HG02623 (cell line): Measurements from ENCODE around the gene CTIF.
"Not testable (repeated sequence)": the region's sequence is repeated elsewhere in the genome, so short reads cannot be mapped to it uniquely, and the experiment has no call there.

Experiments used
- ATAC-seq: cut with Tn5 transposase; IDR thresholded peaks from one replicate; pipeline ENCODE4 v1.9.1; 2021; ENCODE audit warnings: moderate library complexity; ENCODE audit not compliant: unreplicated experiment

The CTIF gene

DNA sequence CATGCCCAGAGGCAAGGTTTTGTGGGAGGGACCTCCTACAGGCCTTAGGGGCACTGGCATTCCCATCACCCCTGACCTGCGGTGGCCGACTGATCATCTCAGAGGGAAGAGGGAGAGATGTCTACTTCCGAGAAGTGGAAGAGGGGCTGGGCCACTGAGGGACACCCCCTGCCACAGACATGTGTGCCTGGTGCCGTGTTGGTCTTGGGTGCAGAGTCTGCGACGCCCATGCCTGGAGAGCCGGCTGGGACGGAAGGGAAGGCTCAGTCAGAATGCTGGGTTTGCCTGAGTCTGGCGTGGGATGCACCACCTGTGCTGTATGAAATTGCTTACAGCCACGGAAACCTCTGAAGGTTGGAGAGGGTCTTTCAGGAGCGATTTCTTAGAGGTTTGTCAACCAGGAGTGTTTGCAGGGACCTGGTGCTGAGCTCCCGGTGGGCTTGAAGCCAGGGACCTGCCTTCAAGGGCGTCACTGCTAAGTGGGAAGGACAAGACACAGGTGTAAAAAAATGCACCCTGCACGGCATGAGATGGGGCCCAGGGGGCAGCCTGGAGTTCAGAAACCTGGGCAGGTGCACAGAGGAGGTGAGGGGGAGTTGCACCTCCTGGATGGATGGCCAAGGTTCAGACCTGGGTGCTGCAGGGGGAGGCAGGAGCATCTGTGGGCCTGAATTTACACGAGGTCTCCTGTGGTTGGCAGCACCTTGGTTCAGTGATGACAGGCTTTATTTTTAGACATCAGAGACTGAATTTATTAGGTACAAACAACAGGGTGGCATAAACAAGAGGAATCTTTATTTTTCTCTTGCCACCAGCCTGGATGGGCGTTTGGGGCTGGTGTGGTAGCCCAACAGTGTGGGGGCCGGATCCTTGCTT lies 100.3 kb downstream of the CTIF start:
- ATAC-seq, result no peak

DNA sequence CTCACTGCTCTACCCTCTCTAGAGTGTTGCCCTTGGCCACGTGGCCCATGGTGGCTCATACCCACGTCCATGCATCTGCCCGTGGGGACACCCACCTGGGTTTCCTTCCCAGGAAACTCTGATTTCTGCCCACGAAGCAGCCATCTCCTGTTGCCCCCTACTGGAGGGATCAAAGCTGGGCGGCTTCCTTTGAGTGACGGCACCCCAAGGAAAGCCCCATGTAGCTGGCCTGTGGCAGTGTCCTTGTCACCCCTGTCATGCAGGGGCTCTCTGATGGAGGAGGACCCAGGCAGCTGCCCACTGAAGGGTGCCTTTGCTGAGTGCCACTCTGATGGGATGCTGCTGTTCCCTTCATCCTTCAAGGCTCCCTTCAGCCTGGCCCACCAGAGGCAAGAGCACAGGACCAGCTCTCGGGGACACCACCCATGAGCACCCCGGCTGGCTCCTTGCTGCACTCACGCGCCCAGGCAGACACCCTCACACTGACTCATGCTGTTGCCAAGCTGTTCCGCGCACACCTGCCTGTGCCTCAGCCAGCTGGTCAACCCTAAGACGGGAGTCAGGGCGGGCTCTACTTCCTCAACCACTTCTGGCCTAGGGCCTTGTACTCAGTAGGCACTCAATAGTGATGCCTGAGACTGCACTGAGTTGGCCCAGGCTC lies 101.1 kb downstream of the CTIF start:
- no peak for ATAC-seq

DNA sequence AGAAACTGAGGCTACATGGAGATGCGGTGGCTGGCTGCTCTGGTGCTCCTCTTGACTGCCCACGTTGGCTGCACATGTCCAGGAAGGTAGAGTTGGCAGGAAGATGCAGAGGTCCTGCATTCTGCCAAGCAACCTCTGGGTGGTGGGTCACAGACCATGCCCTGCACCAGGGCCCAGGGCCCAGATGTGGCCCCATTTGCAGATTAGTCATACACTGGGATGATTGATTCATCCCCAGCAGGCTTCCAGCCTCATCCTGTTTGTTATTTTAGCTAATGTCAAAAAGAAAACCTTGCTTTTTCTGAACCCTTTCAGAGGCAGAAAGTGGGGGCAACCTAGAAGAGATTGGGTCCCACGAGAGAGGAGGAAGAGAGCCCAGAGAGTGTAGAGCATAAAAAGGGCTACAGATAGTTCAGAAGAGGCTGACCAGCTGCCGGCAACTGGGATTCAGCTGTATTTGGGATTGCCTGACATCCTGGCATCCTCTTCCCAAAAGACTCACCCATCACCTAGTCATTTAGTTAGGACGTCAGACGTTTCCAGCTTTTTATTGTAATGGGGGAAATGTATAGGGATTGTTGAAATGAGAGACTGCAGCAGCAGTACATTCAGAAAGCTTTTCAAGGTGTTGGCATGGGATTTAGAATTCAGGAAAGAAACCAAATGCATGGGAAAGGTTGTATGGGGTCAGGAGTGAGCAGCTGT lies 101.9 kb downstream of the CTIF start:
- no peak for ATAC-seq

GRCh38 chr18:48641981-48642380 lies 103.2 kb downstream of the CTIF start:
- ATAC-seq, result no peak

- ATAC-seq, result no peak
These were observed 103.7 kb downstream of the CTIF start for GRCh38 chr18:48642503-48642902.

DNA sequence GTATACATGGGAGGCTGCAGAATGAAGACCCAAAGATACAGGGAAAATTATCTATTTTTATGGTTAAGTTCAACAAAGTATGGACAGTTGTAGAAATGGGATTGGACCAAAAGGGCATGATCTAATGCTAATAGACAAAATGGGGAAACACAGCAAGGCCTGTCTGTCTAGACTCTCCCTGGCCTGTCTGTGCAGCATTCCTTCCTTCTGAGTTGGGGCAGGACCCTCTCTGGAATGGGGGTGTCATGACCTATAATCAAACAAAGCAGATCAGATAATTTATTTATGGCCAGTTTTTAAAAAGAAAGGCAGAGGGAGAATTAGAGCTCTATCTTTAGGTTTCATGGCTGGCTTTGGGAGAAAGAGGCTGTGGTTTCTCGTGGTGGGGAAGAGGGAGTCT lies 104.4 kb downstream of the CTIF start:
- no peak for ATAC-seq

DNA sequence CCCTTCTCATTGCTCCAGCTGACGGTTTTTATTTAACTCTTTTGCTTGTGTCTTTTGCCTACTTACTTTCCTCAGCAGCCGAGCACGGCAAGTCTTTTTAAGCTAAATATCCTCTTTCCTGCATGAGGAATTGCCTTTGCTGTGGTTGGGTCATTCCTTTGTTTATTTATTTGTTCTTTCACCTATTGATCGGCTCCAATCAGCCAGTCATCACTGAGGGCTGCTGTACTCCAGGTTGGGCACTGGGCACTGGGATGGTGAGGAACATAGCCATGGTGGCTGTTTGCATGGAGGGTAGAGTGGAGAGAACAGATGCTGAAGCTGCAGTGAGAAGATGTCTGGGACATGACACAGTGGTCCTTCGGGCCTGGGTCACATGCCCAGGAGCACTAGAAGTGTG lies 105.2 kb downstream of the CTIF start:
- no peak for ATAC-seq

DNA sequence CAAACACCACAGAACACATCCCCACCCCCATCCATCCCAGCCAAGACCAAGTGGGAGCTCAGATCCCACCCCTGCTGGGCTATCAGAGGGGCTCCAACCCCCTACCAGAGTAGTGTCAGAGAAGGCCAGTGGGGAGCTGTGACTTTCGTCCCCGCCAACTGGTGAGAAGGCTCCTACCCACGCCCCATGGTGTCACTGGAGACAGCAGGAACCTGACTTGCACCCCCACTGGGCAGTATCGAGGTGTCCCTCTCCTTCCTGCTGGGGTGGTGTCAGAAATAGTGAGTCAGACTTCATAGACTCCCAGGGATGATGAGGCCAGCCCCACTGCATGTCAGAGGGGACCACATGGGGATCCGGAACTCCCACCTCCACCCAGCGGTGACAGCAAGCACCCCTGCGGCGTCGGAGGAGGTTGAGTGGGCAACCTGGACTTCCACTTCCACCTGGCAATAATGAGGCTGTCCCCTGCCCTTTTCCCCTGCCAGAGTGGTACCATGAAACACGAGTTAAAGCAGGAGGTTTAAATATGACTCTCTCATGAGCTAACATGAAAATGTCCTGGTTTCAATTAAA lies 106.7 kb downstream of the CTIF start:
- no peak for ATAC-seq

DNA sequence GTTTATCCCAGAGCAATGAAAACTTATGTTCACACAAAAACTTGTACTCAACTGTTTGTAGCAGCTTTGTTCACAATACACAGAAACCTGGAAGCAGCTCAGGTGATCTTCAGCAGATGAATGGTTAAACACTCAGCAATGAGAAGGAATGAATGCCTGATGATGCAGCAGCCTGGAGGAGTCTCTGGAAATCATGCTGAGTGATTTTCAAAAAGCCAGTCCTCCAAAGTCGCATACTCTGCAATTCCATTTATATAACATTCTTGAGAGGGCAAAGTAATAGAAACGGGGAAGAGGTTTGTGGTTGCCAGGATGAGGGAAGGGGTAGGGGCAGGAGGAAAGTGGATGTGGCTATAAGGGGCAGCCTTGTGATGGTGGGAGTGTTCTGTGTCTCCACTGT lies 108.1 kb downstream of the CTIF start:
- no peak for ATAC-seq

GRCh38 chr18:48649231-48649630 lies 110.4 kb downstream of the CTIF start:
- ATAC-seq, result no peak

- ATAC-seq, result not testable (repeated sequence)
These were observed 115.8 kb downstream of the CTIF start for GRCh38 chr18:48654591-48654990.

DNA sequence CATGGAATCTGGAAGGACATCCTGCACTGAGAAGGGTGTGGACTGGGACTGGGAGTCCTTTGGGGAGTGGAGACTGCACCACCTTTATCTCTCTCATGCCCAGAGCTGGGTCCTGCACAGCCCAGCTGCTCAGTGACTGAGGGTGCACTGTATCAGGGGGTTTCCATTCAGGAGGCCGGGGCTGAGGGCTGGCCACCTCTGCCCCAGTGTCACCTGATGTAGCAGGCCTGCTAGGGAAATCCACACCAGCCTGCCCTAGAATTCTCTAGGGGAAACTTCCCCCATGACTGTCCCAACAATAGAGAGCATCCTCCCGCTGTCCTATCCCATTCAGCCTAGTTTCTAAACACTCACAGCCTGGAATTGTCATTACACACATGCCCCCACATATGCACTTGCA lies 116.7 kb downstream of the CTIF start:
- ATAC-seq, result no peak

- no peak for ATAC-seq
These were observed 117.3 kb downstream of the CTIF start for GRCh38 chr18:48656176-48656575.

- no peak for ATAC-seq
These were observed 117.8 kb downstream of the CTIF start for GRCh38 chr18:48656582-48656981.

GRCh38 chr18:48657447-48658120 lies 118.8 kb downstream of the CTIF start:
- no peak for ATAC-seq

GRCh38 chr18:48658721-48659120 lies 119.9 kb downstream of the CTIF start:
- no peak for ATAC-seq

- no peak for ATAC-seq
These were observed 120.6 kb downstream of the CTIF start for GRCh38 chr18:48659188-48660009.

DNA sequence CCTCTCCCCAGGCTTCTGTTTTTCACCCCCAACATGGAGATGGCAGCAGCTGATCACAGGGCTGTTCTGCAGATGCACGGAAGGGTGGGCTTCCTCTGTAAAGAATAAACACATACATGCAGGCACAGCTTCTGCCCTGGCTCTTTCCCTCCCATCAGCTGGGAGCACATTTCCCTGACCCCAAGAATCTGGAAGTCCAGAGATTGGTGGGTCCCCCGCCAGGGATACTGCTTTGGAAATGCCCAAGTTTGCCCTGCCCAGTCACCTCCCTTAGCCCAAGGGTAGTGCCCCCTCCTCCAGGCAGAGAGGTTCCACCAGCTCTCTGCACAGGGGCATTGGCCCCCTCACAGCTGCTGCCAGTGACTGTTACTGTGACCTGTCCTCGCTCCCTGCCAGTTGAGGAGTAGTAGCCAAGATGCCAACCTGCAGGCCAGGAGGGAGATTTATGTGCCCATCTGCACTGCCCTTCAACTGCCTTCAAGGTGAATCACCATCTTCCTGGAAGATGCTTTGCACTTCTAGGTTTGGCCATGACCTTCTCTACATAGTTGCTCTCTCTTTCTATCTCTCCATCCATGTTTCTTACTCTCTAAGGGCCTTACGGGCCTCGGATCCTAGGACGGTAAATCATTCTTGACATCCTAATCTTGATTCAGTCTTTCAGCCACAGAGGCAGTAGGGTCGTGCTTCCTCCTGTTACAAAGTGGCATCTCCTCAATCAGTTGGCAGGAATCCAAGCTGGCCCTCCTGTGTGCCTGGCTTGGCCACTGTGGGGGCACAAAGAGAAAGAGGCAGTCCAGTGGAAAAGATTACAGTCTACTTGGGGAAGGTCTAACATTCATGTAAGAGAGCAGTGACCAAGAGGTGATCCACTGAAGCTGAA lies 121.8 kb downstream of the CTIF start:
- ATAC-seq, result no peak

DNA sequence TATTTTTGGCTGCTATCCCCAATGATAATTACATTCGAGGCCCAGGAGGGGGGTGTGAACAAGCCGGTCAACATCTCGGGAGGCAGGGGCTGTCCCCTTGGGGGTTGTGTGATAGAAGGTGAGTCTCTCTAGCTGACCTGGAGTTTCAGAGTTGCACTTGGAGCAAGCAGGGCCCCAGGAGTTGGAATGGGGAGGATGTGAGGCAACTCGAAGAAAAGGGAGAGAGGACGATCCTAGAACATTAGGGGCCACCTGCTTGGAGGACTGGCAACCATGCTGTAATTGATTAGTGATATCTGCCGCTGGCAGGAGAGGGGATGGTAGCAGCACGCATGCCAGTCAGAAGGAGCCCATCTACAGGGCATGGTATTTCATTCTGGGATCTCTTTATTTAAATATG lies 122.6 kb downstream of the CTIF start:
- ATAC-seq, result no peak
